H1 (cell line): ENCODE measurements around the gene PTTG2.

Source experiments
- ATF2 ChIP-seq: IDR thresholded peaks from 2 replicates; pipeline ENCODE4 v1.6.1; 2012; ENCODE audit warnings: low read length, inconsistent platforms
- BCL11A ChIP-seq, 2 experiments: IDR thresholded peaks; one replicate each; pipeline ENCODE4 v1.6.1; 2011; ENCODE audit warnings: low read depth in 2 of 2, low read length in 2 of 2, mild to moderate bottlenecking in 2 of 2
- EP300 ChIP-seq, 2 experiments: IDR thresholded peaks; 1 replicate in 1 of 2; 2 replicates in 1 of 2; pipeline ENCODE4 v1.6.1; 2011 to 2012; ENCODE audit warnings: low read depth in 2 of 2, low read length in 2 of 2, mild to moderate bottlenecking in 2 of 2, borderline replicate concordance in 1 of 2, inconsistent platforms in 1 of 2, moderate library complexity in 1 of 2
- HDAC6 ChIP-seq: IDR thresholded peaks from one replicate; pipeline ENCODE4 v1.7.1; 2012; ENCODE audit warnings: low read depth, mild to moderate bottlenecking, inconsistent platforms, low read length, moderate library complexity
- MAFK ChIP-seq: IDR thresholded peaks from 2 replicates; pipeline ENCODE4 v1.6.1; 2012; ENCODE audit warnings: low read depth, mild to moderate bottlenecking, improper control_type of control experiment, low read length
- POLR2A ChIP-seq, 2 experiments: IDR thresholded peaks; 1 replicate in 1 of 2; 2 replicates in 1 of 2; pipeline ENCODE4 v1.6.1; 2011; ENCODE audit warnings: low read depth in 2 of 2, low read length in 2 of 2, mild to moderate bottlenecking in 2 of 2; ENCODE audit errors: control extremely low read depth in 1 of 2
- RAD21 ChIP-seq, 2 experiments: IDR thresholded peaks in 1 of 2; conservative IDR thresholded peaks in 1 of 2; 2 replicates each; pipeline ENCODE4 v1.6.1; 2011; ENCODE audit warnings: low read depth in 2 of 2, low read length in 2 of 2, improper control_type of control experiment in 1 of 2, inconsistent platforms in 1 of 2, mild to moderate bottlenecking in 1 of 2, moderate library complexity in 1 of 2
- RBBP5 ChIP-seq: IDR thresholded peaks from 2 replicates; pipeline ENCODE4 v1.7.1; 2012; ENCODE audit warnings: low read depth, mild to moderate bottlenecking, inconsistent platforms, low read length, moderate library complexity, borderline replicate concordance
- RNF2 ChIP-seq: fragments of 200-900, 300-1000 bp; sonication (generic); IDR thresholded peaks from 2 replicates; pipeline ENCODE4 v1.7.1; 2016; ENCODE audit warnings: borderline replicate concordance, low read depth, mild to moderate bottlenecking, antibody characterized with exemption, low read length; ENCODE audit not compliant: poor library complexity, severe bottlenecking; ENCODE audit errors: missing control alignments
- TCF12 ChIP-seq: IDR thresholded peaks from 2 replicates; pipeline ENCODE4 v1.6.1; 2011; ENCODE audit warnings: low read depth, mild to moderate bottlenecking, low read length
- TF ChIP-seq, protein P1 (sequence below), 3 experiments: IDR thresholded peaks; 1 replicate in 2 of 3; 2 replicates in 1 of 3; pipeline versions ENCODE4 v1.5.1 to v1.6.1; 2011; ENCODE audit warnings: low read length in 3 of 3, mild to moderate bottlenecking in 3 of 3, inconsistent platforms in 2 of 3, low read depth in 1 of 3, moderate library complexity in 1 of 3; ENCODE audit not compliant: insufficient read depth in 1 of 3; ENCODE audit errors: control extremely low read depth in 1 of 3

- TF ChIP-seq MAFK (no peak), HDAC6 (no peak), POLR2A (IDR thresholded peaks at IDR 0.05; ENCODE audit: control extremely low read depth in 1 of 2, low read depth in 2 of 2, low read length in 2 of 2) (no peak), TCF12 (no peak), RNF2 (no peak), EP300 (IDR thresholded peaks at IDR 0.05; ENCODE audit: borderline replicate concordance in 1 of 2, low read depth in 2 of 2, low read length in 2 of 2) (no peak), RAD21 (IDR thresholded peaks at IDR 0.05 in 1 of 2, conservative IDR thresholded peaks at IDR 0.05 in 1 of 2; ENCODE audit: low read depth in 2 of 2, low read length in 2 of 2) (no peak), RBBP5 (no peak), BCL11A (IDR thresholded peaks at IDR 0.05; ENCODE audit: low read depth in 2 of 2, low read length in 2 of 2) (no peak), ATF2 (no peak)
- TF ChIP-seq, protein P1, sequence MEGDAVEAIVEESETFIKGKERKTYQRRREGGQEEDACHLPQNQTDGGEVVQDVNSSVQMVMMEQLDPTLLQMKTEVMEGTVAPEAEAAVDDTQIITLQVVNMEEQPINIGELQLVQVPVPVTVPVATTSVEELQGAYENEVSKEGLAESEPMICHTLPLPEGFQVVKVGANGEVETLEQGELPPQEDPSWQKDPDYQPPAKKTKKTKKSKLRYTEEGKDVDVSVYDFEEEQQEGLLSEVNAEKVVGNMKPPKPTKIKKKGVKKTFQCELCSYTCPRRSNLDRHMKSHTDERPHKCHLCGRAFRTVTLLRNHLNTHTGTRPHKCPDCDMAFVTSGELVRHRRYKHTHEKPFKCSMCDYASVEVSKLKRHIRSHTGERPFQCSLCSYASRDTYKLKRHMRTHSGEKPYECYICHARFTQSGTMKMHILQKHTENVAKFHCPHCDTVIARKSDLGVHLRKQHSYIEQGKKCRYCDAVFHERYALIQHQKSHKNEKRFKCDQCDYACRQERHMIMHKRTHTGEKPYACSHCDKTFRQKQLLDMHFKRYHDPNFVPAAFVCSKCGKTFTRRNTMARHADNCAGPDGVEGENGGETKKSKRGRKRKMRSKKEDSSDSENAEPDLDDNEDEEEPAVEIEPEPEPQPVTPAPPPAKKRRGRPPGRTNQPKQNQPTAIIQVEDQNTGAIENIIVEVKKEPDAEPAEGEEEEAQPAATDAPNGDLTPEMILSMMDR (IDR thresholded peaks at IDR 0.05; ENCODE audit: control extremely low read depth in 1 of 3, insufficient read depth in 1 of 3, low read depth in 1 of 3, low read length in 3 of 3), result no peak
Observed at GRCh38 chr4:38008571-38009021, 48.4 kb downstream of the PTTG2 start.
